Fibroblast of skin of back (primary cell): ENCODE measurements around the gene MED9.

Experiments
- DNase-seq: peaks from one replicate; pipeline ENCODE4 v3.0.0-alpha.2; 2013

Gene MED9

DNA sequence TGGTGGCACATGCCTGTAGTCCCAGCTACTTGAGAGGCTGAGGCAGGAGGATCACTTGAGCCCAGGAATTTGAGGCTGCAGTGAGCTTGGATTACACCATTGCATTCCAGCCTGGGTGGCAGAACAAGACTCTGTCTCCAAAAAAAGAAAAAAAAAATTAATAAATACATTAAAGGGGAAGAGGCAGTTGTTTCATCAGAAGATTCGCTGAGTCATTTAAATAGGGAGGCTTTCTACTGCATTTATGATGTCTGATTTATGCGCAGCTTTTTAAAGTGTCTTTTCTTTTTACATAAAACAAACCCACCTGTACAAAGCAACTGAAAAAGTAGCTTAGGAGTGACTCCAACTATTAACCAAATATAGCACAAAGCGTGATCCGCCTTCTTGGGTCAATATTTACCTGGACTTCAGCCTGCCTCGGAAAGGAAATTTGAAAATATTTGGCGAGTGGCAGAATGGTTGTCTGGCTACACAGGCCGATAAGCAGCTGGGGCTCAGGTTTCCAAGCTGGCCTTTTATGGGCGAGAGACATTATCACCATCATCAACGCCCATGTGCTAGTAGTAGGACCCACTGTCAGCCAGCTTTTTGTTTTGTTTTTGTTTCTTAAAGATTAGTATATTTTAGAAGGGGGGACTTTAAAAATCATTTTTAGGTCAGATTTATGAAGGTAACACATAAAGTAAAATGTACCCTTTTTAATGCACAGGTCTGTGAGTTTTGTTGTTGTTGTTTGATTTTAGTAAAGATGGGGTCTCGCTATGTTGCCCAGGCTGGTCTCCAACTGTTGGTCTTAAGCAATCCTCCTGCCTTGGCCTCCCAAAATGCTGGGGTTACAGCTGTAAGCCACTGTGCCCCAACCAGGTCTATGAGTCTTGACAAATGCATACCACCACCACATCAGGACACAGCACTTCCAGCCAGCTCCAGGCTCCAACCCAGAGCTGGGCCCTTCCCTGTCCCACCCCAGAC lies 61.9 kb downstream of the MED9 start:
- DNase-seq = peak; percentile 17

DNA sequence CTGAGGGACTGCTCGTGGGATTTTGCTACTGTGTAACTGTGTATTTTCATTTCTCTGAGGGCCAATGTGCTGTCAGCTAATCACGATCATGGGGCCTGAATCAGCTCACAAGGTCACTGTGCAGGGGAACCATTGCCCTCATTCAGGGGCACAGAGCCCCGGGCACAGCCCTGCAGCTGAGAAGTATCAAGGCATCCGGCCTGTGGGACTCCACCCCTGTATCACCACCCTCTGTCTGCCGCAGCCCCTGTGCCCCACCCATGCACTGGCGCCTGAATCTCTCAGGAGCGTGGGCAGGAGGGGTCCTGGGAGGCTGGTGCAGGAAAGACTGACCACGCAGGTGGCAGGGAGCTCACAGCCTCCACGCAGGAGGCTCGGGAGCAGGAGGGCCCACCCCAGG lies 62.8 kb downstream of the MED9 start:
- no peak for DNase-seq

DNA sequence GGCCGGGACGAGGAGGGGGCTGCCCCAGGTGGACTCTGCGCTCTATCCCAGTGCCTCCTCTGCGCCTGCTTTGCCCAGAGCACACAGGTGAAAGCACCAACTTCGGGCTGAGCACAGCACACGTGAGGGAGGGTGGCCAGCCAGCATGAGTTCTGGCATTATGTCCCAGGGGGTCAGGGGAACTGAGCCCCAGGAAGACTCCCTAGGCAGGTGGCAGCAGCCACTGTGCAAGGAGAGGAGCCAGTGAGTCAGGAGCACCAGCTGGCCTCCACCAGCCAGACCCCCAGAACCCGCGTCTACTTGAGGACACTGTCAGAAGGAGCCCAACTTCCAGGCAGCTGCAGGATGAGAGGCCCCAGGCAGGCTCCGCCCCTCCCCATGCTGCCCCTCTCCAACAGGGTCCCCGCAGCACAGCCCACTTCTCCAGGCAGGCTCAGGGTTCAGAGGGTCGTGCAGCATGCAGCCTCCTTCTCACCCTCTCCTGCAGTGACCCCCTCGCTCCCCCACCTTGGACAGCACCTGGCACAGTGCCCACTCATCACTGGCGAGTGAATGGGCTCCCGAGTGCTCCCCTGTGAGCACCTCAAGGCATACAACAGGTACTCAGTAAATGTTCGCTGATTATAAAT lies 63.6 kb downstream of the MED9 start:
- no peak for DNase-seq

DNA sequence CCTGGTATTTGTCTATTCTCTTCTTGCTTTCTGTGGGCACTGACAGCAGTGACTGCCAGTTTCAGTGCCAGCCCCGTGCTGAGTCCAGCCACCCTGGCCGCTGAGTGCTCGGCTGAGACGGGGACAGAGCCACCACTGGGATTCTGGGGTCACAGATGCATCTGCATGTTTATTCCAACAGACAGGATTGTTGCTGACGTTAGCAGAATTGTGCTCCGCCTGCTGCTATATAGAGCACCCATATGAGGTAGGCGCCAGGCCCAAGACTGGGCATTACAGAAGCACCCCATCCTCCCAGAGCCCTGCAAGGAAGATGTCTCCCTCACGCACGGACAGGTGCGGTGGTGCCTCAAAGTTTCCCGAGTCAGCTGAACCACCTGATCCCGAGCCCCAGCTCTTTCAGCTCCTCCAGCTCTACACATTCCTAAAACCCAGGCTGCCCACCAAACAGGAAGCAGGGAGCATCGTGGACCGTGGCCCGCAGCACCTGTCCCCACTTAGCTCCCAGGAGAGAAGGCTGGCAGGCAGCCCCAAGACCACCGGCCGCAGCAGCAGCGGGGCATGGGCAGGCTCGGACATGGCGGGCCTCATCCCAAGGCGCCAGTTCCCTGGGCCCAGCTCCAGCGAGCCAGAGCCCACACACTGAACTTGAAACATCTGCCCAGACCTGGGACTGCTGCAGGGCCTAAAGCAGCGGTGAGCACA lies 64.3 kb downstream of the MED9 start:
- no peak for DNase-seq

DNA sequence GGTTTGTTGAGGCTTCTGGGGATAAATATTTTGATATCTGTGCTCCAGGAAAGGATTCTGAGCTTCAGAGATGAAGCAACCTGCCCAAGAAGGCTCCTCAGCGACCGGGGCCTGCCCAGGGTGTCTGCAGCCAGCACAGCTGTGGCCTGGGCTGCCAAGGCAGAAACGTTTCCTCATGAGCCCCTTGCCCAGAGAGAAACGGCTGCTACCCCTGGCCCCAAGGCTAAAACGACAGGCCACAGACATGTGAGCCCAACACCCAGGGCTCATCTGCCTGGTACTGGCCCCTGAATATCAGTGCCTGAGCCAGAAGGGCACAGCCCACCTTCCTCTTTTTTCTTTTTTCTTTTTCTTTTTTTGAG lies 64.8 kb downstream of the MED9 start:
- DNase-seq = no peak
